HTERT RPE-1 (cell line): ENCODE results near the gene WFDC2.

Source experiments
- in situ Hi-C: fragments of 300-500 bp; cut with MboI; formaldehyde crosslinking; loops from 4 replicates; pipeline ENCODE4 v1.14.3; 2020; ENCODE audit warnings: low sequenced_read_pairs

WFDC2 gene

DNA sequence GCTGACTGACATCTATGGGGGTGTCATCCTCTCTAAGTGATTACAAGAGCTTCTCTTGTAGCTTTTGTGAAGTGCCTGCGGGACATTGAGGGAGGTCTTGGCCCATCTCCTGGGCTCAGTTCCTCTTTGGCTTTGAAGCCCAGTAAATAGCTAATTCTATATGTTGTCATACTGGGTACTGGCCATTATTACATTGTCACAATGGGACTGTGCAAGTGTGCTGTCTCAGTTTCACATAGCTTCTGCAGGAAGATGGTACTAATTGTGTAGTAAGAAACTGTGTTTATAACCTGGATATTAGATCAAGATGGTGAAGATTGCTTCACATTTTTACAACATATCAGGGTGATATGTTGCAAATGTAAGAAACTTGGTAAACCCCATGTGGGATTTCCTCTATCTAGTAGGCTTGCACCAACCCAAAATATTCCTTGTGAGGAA lies 26.0 kb downstream of the WFDC2 start:
- in situ Hi-C loops, result no loop called here

DNA sequence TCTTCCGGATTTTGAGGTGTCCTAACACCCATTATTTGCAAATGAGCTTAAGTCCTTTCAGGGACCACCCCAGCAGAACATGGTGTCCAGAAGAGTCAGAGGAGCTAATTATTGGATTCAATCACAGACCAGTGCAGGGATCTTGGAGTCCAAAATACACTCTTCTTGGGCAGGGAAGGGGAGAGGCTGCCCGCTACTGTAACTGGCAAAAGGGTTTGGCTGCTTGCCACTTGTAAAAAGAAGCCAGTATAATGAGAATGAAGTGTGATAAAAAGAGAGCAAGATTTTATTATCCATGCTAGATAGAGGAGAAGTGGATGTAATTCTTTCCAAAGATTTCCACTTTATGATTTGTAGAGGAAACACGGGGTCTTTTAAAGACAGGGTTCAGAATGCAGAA lies 26.6 kb downstream of the WFDC2 start:
- in situ Hi-C loops, result no loop called here

DNA sequence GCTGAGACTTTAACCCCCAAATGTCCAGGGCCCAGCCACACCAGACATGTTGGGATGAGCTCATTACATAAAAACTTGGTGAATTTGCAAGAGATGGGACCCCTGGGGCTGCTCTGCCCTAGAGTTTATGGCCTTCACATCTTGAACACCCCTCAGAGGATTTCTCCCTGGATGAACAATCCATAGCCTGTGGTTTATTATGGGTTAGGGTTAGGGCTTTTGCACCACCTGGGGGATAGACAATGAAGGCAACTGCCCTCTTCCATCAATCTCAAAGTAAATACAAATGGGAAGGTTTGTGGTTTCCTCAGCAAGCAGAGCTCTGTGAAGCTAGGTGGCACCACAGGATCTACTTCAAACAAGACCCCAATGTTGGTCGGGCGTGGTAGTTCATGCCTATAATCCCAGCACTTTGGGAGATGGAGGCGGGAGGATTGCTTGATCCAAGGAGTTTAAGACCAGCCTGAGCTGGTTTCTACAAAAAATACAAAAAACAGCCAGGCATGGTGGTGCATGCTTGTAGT lies 28.5 kb downstream of the WFDC2 start:
- in situ Hi-C loops, result no loop called here

DNA sequence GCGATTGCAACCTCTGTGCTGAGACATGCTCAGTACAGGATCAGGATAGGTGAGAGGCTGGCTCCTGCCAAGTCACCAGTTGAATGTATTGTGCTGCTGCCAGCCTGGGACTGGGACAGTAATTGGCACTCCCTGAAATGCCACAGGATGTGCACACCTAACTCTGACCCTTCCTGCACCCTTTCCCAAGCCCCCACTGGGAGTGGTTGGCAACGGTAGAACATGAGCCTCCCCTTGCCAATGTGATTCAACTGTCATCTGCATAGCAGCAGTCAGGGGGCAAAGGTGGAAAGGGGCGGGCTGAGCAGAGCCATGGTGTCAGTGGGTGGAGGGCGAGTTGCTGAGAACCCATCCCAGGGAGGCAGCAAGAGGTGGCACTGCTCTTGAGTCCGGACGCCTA lies 30.5 kb downstream of the WFDC2 start:
- in situ Hi-C loops, result no loop called here

DNA sequence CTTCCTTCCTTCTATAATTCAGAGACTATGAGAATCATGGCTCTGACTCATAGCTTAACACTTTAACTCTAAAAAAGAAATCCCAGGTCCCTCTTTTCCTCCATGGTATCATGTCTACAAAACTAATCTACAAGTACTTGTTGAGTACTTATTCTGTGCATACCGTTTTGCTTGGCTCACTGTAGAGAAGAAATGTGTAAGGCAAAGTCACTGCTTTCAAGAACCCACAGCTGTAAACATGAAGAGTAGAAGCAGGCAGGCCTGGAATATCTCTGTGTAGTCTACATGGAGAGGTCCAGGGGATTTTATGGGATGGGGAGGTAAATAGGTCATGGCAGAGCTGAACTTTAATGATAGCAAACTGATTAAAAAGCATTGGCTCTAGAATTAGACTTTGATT lies 32.0 kb downstream of the WFDC2 start:
- in situ Hi-C loops, result no loop called here

DNA sequence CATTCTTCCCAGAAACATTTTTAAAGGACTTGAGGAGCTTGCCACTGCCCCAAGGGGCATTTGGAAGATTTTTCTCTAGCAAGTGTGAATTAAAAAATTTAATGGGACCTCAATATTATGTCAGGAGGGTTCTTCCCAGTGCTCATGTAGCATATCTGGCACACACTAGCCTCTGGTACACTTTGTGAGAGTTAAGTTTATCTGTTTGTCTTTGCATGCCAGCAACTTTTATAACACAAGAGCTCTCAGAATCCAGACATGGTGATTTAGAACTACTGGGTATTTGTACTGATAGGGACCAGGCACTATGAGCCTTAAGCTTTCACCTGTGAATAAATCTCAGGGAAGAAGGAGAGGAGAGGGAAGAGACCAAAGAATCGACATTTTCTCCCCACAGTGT lies 33.0 kb downstream of the WFDC2 start:
- in situ Hi-C loops, result no loop called here

DNA sequence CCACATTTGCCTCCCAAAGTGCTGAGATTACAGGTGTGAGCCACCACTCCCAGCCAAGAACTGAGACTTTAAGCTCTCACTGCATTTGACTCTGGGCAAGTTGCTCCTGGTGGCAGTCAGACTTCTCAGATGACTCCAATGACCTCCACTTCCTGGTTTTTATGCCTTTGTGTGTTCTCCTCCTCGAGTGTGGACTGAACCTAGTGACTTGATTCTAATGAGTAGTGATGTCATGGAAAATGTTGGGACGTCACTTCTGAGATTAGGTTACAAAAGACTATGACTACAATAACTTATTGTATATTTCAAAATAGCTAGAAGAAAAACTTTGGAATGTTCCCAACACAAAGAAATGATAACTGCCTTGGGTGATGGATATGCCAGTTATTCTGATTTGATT lies 33.9 kb downstream of the WFDC2 start:
- in situ Hi-C loops, result no loop called here

DNA sequence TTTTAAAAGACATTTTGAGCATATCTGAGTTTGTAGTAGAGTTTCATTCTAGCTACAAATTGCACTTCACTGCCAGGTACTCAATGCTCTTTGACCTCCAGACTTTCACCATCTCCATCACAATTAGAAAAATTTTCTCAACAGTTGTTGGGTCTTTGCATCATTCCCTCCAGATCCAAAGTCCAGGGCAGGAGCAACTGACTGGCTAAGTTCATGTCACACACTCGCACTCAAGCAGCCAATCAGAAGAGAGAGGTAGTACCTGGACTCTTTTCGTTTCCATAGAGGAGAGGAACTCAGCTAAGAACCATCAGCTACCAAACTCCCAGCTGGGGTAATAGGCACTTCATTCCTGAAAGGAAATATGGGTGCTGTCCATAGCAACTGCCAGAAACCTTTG lies 36.8 kb downstream of the WFDC2 start:
- in situ Hi-C loops, result no loop called here

DNA sequence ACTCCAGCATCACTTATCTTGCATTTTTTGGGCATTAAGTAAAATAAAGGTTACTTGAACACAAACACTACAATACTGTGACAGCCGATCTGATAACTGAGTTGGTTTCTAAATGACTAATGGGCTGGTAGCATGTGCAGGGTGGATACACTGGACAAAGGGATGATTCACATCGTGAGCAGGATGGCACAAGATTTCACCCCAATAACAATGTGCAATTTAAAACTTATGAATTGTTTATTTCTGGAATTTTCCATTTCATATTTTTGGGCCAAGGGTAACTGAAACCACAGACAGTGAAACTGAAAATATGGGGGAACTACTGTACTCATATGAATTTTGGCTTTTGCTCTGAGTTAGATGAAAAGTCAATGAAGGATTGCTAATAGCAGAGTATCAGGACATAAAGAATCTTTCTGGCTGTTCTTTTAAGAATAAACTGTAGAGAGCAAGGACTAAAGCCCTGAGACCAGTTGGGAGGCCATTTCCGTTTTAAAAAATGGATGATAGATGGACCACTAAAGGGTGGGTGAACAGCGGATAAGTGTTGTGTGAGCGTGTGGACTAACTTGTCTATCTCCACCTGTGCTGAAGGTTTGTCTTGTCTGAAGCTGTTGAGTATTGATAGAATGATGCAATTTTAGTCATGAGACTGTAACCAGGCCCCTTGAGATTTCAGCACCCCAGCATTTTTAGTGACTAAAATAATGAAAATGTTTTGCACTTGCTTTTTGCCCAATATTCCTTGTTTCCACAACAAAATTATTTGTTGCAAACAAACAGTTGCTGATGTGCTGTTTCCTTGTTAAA lies 37.7 kb downstream of the WFDC2 start:
- in situ Hi-C loops, result no loop called here

DNA sequence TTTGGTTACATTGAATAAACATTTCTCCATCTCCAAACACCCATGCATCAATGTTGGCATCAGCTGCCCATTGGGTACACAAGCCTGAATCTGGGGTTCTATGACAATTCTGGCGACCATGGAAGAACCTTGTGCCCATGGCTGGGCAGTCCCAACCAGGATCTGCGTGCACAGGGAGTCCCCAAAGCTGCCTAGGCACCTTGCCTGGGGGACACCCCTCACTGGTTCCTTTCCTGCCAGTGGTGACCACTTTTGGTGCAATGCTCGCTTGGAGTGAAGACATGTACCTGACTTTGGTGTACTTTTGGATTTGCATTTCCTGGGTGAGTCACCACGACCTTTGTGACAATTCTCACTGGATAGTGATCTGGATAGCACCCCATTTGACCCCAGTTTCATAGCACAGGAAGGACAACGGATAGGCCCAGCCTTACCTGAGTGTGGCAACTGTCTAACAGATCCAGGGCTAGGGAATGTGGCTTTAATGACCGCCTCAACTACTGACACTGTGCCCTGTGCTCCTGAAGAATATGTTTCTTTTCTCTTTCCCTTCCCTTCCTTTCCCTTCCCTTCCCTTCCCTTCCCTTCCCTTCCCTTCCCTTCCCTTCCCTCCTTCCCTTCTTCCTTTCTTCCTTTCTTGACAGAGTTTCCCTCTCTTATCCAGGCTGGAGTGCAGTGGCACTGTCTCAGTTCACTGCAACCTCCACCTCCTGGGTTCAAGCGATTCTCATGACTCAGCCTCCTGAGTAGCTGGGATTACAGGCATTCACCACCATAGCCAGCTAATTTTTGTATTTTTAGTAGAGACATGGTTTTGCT lies 38.7 kb downstream of the WFDC2 start:
- in situ Hi-C loops, result no loop called here

DNA sequence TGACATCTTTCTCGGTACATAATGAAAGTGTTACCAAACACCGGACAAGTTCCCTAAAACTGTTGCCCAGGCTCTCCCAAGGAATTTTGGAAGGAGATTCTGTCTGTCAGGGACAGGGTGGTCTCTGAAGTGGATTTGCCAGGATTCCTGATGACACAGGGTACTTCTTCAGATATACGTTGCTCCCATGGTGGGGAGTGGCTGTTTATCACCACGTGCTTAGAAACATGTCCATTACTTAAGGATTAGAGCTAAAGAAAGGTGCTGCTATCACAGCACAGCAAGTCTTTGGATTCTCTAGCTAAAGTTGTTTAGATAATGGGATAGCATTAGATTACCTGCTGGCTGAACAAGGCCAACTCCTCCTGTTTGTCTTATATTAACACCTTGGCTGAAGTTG lies 39.5 kb downstream of the WFDC2 start:
- in situ Hi-C loops, result no loop called here

DNA sequence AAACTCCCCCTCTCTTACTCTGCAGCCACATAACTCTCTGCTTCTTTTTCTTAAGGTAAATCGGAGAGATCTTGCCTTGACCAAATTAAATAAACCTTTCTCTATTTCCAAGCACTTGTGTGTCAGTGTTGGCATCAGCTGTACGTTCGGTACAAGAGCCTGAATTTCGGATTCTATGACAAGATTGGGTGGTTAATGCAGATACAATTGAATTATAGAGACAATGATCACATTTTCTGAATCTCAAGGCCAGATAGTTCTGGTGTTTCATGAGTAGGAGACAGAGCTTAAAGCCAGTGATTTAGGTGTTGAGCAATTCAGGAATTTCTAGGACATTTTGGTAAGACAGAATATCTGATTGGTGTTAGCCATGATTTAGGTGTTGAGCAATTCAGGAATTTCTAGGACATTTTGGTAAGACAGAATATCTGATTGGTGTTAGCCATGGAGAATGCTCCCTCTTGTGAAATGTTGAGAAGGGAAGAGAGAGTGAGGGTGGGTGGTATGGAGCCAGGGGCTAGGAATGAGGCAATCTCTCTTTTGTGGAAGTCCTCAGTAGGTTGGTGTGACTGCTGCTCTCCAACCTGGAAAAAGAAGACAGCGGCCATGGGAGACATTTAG lies 40.8 kb downstream of the WFDC2 start:
- in situ Hi-C loops, result no loop called here

DNA sequence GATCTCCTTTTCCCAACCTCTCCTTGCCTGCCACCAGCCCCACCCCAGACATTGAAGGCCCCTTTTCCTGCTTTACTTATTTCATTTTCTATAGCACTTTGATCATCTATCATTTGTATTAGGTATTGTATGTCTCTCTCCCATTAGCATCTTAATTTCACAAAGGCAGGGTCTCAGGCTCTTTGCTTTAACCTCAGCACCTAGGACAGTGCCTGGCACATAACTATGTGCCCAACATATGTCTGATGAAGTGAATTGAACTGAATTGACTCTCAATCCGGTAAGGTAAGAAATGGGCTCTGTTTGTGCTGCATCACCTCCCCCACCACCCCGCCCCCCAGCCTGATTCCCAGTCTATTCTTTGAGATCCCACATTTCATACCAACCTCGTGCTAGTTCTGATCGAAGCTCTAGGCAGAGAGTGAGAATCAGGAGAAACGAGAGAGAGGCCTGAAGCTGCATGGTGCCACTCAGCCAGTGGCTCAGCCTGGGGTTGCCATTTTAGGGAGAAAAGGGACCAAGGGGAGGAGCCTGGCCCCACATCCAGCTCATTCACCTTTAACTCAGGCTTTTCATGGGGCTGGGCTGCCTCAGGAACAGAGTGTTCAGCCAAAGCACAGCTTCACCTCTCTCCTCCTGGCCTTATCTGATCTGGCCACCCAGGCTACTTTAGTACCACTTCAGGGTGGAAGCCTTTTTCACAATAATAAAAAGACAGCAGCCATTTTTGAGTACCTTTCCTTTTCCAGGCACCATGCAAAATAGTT lies 45.8 kb downstream of the WFDC2 start, which contains the start of gene SPINT3:
TSS of gene SPINT3 (minus strand) at position 476 of the 767 bp plus-strand sequence. CDS start at position 462, 14 bp downstream.
- in situ Hi-C loops, result no loop called here

DNA sequence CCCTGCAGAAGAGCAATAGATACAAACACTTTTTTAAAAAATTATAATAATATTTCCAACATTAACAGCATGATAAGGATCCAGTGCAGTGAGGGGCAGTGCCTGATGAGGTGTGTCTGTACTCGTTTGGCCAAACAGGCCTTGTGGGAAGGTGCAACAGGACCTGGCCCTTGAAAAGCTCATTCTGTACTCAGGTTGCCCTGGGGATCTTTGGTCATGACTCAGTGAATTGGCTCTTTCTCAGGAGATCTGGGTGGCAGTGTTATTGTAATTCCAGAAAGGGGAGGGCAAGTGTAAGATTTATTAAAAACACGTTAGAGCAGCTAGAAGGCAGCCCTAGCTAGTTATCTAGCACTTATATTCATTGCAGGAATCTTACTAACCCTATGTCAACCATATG lies 48.7 kb downstream of the WFDC2 start:
- in situ Hi-C loops, result no loop called here

DNA sequence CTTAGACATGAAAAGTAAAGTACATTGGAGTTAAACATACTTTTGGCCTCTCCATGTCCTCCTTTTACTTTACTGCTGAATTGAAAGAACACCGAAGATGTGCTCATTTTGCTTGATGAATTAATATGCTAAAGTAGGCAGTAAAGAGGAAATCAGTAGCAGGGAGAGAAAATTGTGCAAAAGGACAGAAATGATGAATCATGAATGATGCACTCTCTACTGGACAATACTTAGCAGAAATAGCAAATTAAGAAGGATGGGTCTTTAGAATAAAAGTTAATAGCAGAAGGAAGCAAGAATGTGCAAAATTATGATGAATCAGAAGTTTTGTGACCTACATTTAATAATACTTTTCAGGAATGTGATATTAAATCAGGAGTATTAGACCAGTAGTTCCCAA lies 54.3 kb downstream of the WFDC2 start:
- in situ Hi-C loops, result no loop called here

DNA sequence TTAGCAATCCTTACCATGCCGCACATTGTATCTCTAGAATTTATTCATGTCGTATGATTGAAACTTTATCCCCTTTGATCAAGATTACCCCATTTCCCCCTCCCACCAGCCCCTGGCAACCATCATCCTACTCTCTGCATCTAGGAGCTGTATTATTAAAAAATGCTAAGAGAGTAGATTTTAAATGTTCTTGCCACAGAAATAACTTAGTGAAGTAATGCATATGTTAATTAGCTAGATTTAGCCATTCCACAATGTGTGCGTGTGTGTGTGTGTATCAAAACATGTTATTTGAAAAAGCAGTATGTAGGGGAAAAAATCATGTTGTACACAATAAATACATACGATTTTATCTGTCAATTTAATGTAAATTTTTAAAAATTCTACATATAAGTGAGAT lies 57.7 kb downstream of the WFDC2 start:
- in situ Hi-C loops, result no loop called here
